ENCODE results near the gene DBF4.
A peak's percentile ranks its signal among the peaks of the same experiment; 100 is the strongest.
"Not testable (repeated sequence)": the region's sequence is repeated elsewhere in the genome, so short reads cannot be mapped to it uniquely, and the experiment has no call there.

The DBF4 gene

GRCh38 chr7:87876040-87876868 is at the start of gene DBF4, which contains the start of gene SLC25A40:
Gene DBF4 (plus strand): TSS chr7:87876493. CDS start chr7:87876733, 240 bp downstream.
Gene SLC25A40 (minus strand): TSS chr7:87876360. CDS start chr7:87858727, 17,633 bp downstream.
- DNase-seq, result peak; percentile 99

DNA sequence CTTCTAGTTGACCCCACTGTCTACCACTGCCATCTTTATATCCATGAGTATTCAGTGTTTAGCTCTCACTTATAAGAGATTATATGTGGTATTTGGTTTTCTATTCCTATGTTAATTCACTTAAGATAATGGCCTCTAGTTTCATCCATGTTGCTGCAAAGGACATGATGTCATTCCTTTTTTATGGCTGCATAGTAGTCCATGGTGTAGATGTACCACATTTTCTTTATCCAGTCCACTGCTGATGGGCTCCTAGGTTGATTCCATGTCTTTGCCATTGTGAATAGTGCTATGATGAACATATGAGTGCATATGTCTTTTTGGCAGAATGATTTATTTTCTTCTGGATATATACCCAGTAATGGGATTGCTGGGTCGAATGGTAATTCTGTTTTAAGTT is 47.9 kb upstream of the DBF4 start:
- peak; percentile 19 for DNase-seq

GRCh38 chr7:87831097-87831496 is 45.2 kb upstream of the DBF4 start:
- no peak for DNase-seq

- peak; percentile 63 for DNase-seq
Observed at GRCh38 chr7:87833130-87833529, 43.2 kb upstream of the DBF4 start.

- DNase-seq, result no peak
Observed at GRCh38 chr7:87837597-87837996, 38.7 kb upstream of the DBF4 start.

- no peak for DNase-seq
Observed at GRCh38 chr7:87850836-87851593, 25.3 kb upstream of the DBF4 start.

DNA sequence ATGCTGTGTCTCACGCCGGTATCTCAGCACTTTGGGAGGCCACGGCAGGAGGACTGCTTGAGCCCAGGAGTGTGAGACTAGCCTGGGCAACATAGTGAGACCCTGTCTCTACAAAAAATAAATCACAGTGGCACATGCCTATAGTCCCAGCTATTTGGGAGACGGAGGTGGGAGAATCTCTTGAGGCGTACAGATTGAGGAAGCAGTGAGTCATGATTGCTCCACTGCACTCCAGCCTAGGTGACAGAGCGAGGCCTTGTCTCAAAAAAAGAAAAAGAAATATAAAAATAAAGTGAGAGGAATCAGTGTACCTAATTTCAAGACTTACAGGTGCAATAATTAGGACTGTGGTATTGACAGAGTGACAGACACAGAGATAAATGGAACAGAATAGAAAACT is 24.0 kb upstream of the DBF4 start:
- no peak for DNase-seq

GRCh38 chr7:87853237-87853864 is 22.9 kb upstream of the DBF4 start:
- no peak for DNase-seq

DNA sequence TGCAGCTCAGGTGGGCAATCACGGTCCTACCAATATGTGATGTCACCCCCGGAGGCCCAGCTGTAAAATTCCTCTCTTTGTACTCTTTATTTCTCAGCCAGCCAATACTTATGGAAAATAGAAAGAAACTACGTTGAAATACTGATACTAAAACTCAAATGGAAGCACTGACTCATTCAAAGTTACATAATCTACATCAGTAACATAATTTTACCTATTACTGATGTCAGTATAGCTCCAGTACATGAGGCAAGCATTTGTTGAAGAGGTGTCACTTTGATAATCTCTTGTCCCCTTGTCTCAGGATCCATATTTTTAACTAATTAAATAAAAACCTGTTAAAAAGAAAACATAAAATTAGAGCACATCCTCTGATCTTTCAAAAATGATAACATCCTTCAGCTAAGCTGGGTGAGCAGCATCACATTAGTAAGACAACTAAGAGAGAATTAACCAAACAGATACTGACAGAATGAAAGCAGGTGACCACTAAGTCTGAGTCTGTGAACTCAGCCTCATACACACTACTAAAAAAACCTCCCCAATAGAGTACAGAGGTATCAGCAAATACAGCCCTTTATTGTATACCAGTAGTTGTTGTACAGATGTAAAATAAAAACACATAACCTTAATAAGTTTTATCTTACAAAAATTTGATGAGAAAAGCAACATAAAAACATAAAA is 17.7 kb upstream of the DBF4 start:
- DNase-seq, result no peak

GRCh38 chr7:87866089-87866488 is 10.2 kb upstream of the DBF4 start:
- no peak for DNase-seq

DNA sequence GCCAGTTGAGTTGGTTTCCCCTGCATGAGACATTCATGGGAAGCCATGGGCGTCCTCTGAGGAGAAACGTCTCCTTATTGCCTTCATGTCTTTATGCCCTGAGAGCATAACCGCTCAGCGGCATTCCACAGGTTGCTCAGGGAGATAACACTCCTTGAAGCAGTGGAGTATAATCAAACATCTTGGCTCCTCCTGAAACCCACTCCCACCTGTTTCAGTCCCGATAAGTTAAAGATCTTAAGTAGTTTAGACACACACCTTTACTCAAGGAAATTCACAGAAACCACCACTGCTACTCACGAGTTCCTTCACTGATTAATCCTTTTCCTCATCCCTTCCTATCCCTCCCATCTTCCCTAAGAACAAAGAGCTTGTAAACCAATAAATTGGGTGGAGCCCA is 9.8 kb upstream of the DBF4 start:
- DNase-seq, result not testable (repeated sequence)

DNA sequence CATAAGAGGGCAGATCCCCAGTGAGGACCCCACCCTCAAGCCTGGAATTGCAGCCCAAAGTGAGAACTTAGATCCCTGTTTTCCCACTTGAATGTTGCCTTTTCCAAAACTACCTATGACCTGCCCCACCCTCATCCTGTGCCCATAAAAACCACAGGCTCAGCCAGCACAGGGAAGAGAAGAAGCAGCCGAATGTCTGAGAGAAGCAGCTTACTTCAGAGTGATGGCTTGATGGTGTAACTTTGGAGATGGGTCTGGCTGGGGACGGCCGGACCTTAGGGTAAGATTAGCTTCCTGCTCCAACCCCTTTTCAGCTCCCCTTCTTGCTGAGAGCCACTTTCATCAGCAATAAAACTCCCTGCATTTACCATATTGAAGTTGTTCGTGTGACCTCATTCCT is 5.8 kb upstream of the DBF4 start:
- DNase-seq, result no peak

DNA sequence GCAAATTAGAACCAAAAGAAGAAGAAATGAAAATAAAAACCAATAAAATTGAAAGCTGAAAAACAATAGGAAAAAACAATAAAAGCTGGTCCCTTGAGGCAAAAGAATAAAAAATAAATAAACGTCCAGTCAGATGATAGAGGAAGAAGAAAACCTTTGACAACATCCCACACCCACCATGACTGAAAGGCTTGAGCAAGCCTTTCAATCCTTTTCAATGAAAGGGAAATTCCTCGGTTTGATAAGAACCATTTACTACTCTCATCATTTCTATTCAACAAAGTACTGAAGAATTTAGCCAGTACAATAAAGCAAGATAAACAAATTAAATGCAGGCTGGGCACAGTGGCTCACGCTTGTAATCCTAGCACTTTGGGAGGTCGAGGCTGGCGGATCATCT is 3.9 kb upstream of the DBF4 start:
- no peak for DNase-seq

DNA sequence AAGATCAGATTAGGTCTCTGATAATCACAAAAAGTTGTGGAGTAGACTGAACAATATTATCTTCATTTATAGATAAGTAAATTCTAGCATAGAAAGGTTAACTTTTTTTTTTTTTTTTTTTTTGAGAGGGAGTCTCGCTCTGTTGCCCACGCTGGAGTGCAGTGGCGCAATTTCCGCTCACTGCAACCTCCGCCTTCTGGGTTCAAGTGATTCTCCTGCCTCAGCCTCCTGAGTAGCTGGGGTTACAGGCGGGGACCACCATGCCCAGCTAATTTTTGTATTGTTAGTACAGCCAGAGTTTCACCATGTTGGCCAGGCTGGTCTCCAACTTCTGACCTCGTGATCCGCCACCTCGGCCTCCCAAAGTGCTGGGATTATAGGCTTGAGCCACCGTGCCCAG is 3.0 kb upstream of the DBF4 start:
- DNase-seq, result not testable (repeated sequence)

- DNase-seq, result peak; percentile 10
Observed at GRCh38 chr7:87874066-87874465, 2.2 kb upstream of the DBF4 start.

- peak; percentile 84 for DNase-seq
Observed at GRCh38 chr7:87875151-87876039, 898 bp upstream of the DBF4 start.

- peak; percentile 83 for DNase-seq
Observed at GRCh38 chr7:87876869-87877234, 559 bp downstream of the DBF4 start.

GRCh38 chr7:87877366-87878040 is 1.2 kb downstream of the DBF4 start:
- DNase-seq, result peak; percentile 27

DNA sequence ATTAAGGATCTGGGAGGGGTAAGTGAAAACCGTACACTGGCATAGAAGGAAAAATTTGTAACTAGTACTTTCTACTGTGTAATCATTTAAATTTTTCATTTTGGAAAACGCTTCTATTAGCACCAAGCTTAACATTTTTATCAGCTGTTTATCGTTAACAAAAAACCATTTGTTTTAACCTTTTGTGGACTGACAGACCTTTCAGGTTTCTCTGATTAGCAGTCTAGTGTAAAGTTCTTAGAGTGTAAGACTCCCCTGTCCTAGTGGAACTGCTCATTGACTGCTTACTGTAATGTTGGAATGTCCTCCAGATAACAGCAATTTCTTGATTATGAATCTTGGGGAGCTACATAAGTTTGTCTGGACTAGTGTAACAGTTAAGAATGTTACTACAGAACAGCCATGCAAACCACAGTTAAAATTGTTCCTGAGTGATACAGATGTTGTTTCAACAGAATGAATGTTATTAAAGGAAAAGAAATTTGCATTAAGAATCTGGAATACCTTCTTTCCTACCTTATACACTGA is 2.0 kb downstream of the DBF4 start:
- no peak for DNase-seq

DNA sequence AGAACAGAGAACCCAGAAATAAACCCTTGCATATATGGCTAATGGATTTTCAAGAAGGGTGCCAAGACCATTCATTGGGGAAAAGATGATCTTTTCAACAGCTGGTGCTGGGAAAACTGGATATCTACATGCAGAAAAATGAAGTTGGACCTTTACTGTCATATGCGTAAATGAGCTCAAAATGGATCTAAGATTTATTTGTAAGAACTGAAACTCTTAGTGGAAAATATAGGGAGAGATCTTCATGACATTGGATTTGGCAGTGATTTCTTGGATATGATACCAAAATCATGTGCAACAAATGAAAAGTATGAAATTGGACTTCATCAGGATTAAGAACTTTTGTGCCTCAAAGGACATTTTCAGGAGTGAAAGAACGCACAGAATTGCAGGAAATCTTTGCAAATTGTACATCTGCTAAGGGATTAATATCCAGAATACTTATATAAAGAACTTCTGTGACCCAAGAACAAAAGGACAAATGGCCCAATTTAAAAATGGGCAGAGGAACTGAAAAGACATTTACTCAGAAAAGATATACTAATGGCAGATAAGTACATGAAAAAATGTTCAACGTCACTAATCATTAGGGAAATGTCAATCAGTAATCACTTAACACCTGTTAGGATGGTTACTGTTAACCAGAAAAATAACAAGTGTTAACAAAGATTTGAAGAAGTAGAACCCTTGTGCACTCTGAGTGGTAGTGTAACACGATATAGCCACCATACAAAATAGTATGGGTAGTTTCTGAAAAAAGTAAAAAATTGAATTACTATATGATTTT is 6.1 kb downstream of the DBF4 start:
- DNase-seq, result no peak

Data from NCI-H69 (cell line).